ENCODE data around the gene VPS13D. TPM values are rescaled to one million over a fixed set of nuclear protein-coding genes. Genes with fewer than 3 reads are reported as not detected.
"Not testable (repeated sequence)": the region's sequence is repeated elsewhere in the genome, so short reads cannot be mapped to it uniquely, and the experiment has no call there.

VPS13D gene
- total and polyA plus RNA-seq, 10 donors: 10.1 to 108 (median 86.3) TPM

DNA sequence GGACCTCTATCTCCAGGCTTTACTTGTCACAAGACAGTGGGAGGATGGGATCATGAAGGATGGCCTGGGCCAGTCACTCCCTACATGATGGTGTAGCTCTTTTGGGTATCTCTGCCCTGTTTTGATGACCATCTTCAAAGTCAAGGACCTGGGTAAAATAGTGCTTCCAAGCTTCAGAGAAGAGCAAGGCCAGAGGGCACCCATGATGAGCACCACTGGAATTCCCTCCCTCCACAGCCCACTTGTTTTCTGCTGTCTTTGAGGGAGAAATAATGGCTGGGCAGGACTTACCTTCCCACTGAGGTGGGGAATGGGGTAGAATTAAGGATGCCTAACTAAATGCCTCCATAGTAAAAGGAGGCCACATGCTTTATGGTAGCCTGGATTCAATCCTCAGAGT is 222.4 kb downstream of the VPS13D start:
- Histone ChIP-seq H3K4me1 (peaks cover 20 to 91% (median 57%) of the 10 kb centered on the region in 6 donors), H3K9me3 (no peaks in the 10 kb centered on the region), H3K4me3 (no peak overlapping the region), H3K36me3 (peaks cover 0 to 55% (median 15%) of the 10 kb centered on the region in 6 donors), H3K27ac (no peak overlapping the region), H3K27me3 (replicated peaks in 1 of 7) (no peaks in the 10 kb centered on the region)
- DNase-seq: no peak
- TF ChIP-seq POLR2A (IDR thresholded peaks at IDR 0.05): no peak
- no peak for TF ChIP-seq POLR2AphosphoS5 (IDR thresholded peaks at IDR 0.05)
- TF ChIP-seq, protein P1, sequence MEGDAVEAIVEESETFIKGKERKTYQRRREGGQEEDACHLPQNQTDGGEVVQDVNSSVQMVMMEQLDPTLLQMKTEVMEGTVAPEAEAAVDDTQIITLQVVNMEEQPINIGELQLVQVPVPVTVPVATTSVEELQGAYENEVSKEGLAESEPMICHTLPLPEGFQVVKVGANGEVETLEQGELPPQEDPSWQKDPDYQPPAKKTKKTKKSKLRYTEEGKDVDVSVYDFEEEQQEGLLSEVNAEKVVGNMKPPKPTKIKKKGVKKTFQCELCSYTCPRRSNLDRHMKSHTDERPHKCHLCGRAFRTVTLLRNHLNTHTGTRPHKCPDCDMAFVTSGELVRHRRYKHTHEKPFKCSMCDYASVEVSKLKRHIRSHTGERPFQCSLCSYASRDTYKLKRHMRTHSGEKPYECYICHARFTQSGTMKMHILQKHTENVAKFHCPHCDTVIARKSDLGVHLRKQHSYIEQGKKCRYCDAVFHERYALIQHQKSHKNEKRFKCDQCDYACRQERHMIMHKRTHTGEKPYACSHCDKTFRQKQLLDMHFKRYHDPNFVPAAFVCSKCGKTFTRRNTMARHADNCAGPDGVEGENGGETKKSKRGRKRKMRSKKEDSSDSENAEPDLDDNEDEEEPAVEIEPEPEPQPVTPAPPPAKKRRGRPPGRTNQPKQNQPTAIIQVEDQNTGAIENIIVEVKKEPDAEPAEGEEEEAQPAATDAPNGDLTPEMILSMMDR (IDR thresholded peaks at IDR 0.05 in 8 of 11, conservative IDR thresholded peaks at IDR 0.05 in 3 of 11): no peak
- intact Hi-C loops (cut with DNase I; ENCODE audit: low total_unique reads): no loop called here

DNA sequence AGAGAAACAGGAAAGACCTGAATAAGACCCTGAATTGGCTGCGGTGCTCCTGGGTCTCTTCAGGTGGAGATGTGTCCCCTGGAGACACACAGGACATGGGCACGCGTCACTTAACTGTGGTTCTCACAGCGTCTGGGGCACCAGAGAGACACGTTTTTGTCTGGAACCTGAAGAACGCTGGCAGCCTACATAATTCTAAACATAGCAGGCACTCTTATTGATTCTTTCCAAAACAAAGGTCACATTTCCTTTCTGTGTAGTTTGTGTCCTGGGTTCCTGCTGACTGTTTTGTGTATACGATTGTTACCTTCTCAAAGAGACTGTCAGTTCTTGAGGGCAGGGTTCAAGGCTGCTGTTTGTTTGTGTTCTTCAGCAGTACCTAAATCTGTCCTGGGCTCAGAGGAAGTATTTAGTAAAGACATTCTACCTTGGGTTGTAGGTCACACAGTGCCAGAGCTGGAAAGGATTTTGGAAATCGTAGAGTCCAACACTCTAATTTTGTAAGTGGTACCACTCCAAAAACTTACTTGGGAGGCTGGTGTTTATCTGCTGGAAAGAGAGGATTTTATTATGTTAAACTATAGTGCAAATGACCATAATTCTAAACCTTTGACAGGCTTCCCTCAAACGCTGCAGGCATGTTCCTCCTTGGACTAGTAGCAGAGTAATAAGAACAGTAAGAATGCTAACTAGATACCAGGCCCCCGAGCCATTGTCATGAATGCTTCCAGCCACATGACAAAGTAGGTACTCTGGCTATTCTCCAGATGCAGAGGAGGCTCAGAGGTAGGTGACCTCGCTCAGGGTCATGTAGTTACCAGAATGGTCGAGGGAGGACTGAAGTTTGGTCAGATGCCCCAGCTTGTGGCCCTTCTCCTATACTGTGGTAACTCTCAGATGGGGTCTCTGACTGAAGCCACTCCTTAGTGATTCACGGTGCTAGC is 223.8 kb downstream of the VPS13D start:
- no peaks in the 10 kb centered on the region for H3K27me3 ChIP-seq (replicated peaks in 1 of 7)
- H3K4me3 ChIP-seq: no peak overlapping the region
- no peak for DNase-seq
- H3K36me3 ChIP-seq: peaks cover 0 to 69% (median 19%) of the 10 kb centered on the region in 6 donors
- intact Hi-C loops (cut with DNase I; ENCODE audit: low total_unique reads): no loop called here
- no peaks in the 10 kb centered on the region for H3K9me3 ChIP-seq
- TF ChIP-seq POLR2AphosphoS5 (IDR thresholded peaks at IDR 0.05) (no peak), POLR2A (IDR thresholded peaks at IDR 0.05) (no peak)
- TF ChIP-seq, protein P1 (IDR thresholded peaks at IDR 0.05 in 8 of 11, conservative IDR thresholded peaks at IDR 0.05 in 3 of 11): no peak
- 66 to 80% (median 76%) methylated on average over 13 of the region's 13 CpGs for WGBS, 5 donors
- peaks cover 15 to 95% (median 52%) of the 10 kb centered on the region in 6 donors for H3K4me1 ChIP-seq
- peak overlapping the region in 5 of 8 donors; percentile 1 to 48 (median 35) for H3K27ac ChIP-seq

DNA sequence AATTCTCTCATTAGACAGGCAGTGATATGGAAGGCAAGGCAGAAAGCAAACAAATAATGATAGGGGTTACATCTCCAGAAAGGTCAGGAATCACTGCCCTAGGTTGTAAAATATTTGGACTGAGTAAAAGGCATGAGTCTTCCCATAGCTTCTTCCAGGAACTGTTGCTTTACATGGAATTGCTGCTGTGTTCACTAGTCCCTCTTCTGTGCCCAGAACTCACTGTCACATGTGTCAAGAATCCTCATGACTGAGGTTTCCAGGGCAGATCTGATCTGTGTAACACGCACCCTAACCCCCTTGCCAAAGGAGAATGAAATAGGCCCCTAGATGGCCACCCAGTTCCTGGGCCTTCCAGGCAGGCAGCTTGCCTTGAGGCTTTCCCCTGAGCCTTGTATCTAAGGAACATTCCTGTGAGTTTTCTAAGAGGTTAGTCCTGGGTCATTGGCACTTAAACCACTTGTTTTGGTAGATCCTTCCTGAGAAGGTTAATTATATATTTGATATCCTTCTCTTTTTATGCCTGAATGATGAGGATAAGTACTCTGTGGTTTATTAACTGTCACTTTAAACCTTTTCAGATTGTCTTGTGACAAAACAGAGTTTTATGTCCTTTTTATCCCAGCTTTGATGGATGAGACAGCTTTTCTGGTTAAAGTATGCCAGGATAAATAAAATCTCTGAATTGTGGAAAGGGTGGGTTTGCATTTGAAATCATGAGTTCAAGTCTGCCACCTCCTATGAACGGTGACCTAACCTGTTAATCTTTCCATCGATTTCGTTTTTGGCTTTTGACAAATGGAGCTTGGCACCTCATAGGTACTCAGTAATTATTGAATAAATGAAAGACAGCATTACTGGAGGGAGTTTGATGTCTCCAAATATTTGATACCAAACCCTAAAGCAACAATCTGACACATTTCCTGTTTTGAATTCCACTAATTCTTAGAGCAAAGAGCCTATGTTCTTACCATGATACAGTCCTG is 224.9 kb downstream of the VPS13D start:
- no peak for DNase-seq

GRCh38 chr1:12456081-12456480 is 226.3 kb downstream of the VPS13D start:
- intact Hi-C loops (cut with DNase I; ENCODE audit: low total_unique reads); H3K27ac ChIP-seq; H3K9me3 ChIP-seq: not testable (repeated sequence)

More for the DNA sequence above, 224.9 kb downstream of the VPS13D start:
- 83 to 91% (median 88%) methylated on average over 4 of the region's 4 CpGs for WGBS, 5 donors
- Histone ChIP-seq H3K4me3 (no peak overlapping the region), H3K27me3 (replicated peaks in 1 of 7) (no peaks in the 10 kb centered on the region), H3K9me3 (no peaks in the 10 kb centered on the region), H3K36me3 (peaks cover 0 to 78% (median 23%) of the 10 kb centered on the region in 6 donors), H3K27ac (peak overlapping the region in 5 of 8 donors; percentile 1 to 48 (median 25)), H3K4me1 (peaks cover 7 to 87% (median 42%) of the 10 kb centered on the region in 6 donors)
- TF ChIP-seq, protein P1 (IDR thresholded peaks at IDR 0.05 in 8 of 11, conservative IDR thresholded peaks at IDR 0.05 in 3 of 11): no peak
- TF ChIP-seq POLR2A (IDR thresholded peaks at IDR 0.05) (no peak), POLR2AphosphoS5 (IDR thresholded peaks at IDR 0.05) (no peak)
- intact Hi-C loops (cut with DNase I; ENCODE audit: low total_unique reads): no loop called here

More at GRCh38 chr1:12456081-12456480, 226.3 kb downstream of the VPS13D start:
- not testable (repeated sequence) for H3K4me3 ChIP-seq; H3K27me3 ChIP-seq (replicated peaks in 1 of 7); DNase-seq
- H3K4me1 ChIP-seq: peaks cover 0 to 74% (median 31%) of the 10 kb centered on the region in 6 donors
- WGBS, 5 donors: 97 to 99% (median 98%) methylated on average over 7 of the region's 7 CpGs
- peaks cover 0 to 78% (median 29%) of the 10 kb centered on the region in 6 donors for H3K36me3 ChIP-seq
